H9 (cell line): Measurements from ENCODE around the gene PROKR1. TPM values are rescaled to one million over a fixed set of nuclear protein-coding genes. Genes with fewer than 3 reads are reported as not detected.

ENCODE experiments used
- DNase-seq: peaks from one replicate; pipeline ENCODE4 v3.0.0-alpha.2; 2017
- H2AFZ ChIP-seq: one replicate; pipeline ENCODE4 v1.6.1; 2013; ENCODE audit warnings: mild to moderate bottlenecking, low read length, control low read depth, moderate library complexity
- H2AK5ac ChIP-seq: 2 replicates; pipeline ENCODE4 v1.6.1; 2013; ENCODE audit warnings: low read length, control low read depth, mixed read lengths; ENCODE audit not compliant: insufficient read length
- H2BK120ac ChIP-seq: one replicate; pipeline ENCODE4 v1.6.1; 2013; ENCODE audit warnings: low read depth, mild to moderate bottlenecking, low read length, control low read depth, inconsistent platforms; ENCODE audit not compliant: poor library complexity, severe bottlenecking
- H2BK12ac ChIP-seq: 2 replicates; pipeline ENCODE4 v1.6.1; 2013; ENCODE audit warnings: low read length, control low read depth, mixed read lengths, low read depth; ENCODE audit not compliant: insufficient read length
- H2BK15ac ChIP-seq: 2 replicates; pipeline ENCODE4 v1.6.1; 2013; ENCODE audit warnings: low read depth, low read length, control low read depth
- H2BK20ac ChIP-seq: one replicate; pipeline ENCODE4 v1.6.1; 2013; ENCODE audit warnings: low read depth, mild to moderate bottlenecking, low read length, control low read depth, inconsistent platforms; ENCODE audit not compliant: poor library complexity, severe bottlenecking
- H2BK5ac ChIP-seq: 2 replicates; pipeline ENCODE4 v1.6.1; 2013; ENCODE audit warnings: low read length, control low read depth, mixed read lengths; ENCODE audit not compliant: insufficient read length
- H3K14ac ChIP-seq: 2 replicates; pipeline ENCODE4 v1.6.1; 2013; ENCODE audit warnings: low read length, control low read depth; ENCODE audit not compliant: insufficient read depth
- H3K18ac ChIP-seq: 2 replicates; pipeline ENCODE4 v1.6.1; 2013; ENCODE audit warnings: low read depth, mild to moderate bottlenecking, mixed read lengths, low read length, control low read depth; ENCODE audit not compliant: insufficient read length
- H3K23ac ChIP-seq: 2 replicates; pipeline ENCODE4 v1.6.1; 2013; ENCODE audit warnings: low read length, control low read depth, mixed read lengths, low read depth; ENCODE audit not compliant: insufficient read length
- H3K23me2 ChIP-seq: 2 replicates; pipeline ENCODE4 v1.6.1; 2013; ENCODE audit warnings: low read depth, mild to moderate bottlenecking, mixed read lengths, low read length, control low read depth; ENCODE audit not compliant: insufficient read length, poor library complexity, severe bottlenecking
- H3K27ac ChIP-seq: 2 replicates; pipeline ENCODE4 v1.5.1; 2013; ENCODE audit warnings: low read length, control low read depth, mixed read lengths, low read depth; ENCODE audit not compliant: insufficient read length
- H3K27me3 ChIP-seq: 2 replicates; pipeline ENCODE4 v1.6.1; 2013; ENCODE audit warnings: low read length, control low read depth, inconsistent platforms; ENCODE audit not compliant: insufficient read depth
- H3K4ac ChIP-seq: 2 replicates; pipeline ENCODE4 v1.6.1; 2013; ENCODE audit warnings: low read depth, mild to moderate bottlenecking, control low read depth, inconsistent platforms, low read length, moderate library complexity
- H3K4me1 ChIP-seq: 2 replicates; pipeline ENCODE4 v1.6.1; 2013; ENCODE audit warnings: low read length, control low read depth, inconsistent platforms; ENCODE audit not compliant: insufficient read depth
- H3K4me2 ChIP-seq: 2 replicates; pipeline ENCODE4 v1.6.1; 2013; ENCODE audit warnings: low read length, control low read depth, mixed read lengths; ENCODE audit not compliant: insufficient read length, insufficient read depth
- H3K56ac ChIP-seq: 2 replicates; pipeline ENCODE4 v1.6.1; 2013; ENCODE audit warnings: low read depth, mild to moderate bottlenecking, mixed read lengths, low read length, control low read depth; ENCODE audit not compliant: insufficient read length
- H3K79me1 ChIP-seq: 2 replicates; pipeline ENCODE4 v1.6.1; 2013; ENCODE audit warnings: low read depth, mild to moderate bottlenecking, moderate library complexity, low read length, control low read depth, inconsistent platforms; ENCODE audit not compliant: insufficient read depth, poor library complexity, severe bottlenecking
- H3K79me2 ChIP-seq: 2 replicates; pipeline ENCODE4 v1.6.1; 2013; ENCODE audit warnings: low read length, control low read depth, inconsistent platforms; ENCODE audit not compliant: insufficient read depth
- H3K9ac ChIP-seq: 2 replicates; pipeline ENCODE4 v1.6.1; 2013; ENCODE audit warnings: low read length, control low read depth, mixed read lengths; ENCODE audit not compliant: insufficient read length; ENCODE audit errors: extremely low read depth
- H3K9me3 ChIP-seq: one replicate; pipeline ENCODE4 v1.6.1; 2013; ENCODE audit warnings: low read depth, low read length, inconsistent platforms; ENCODE audit not compliant: control insufficient read depth
- H3T11ph ChIP-seq: one replicate; pipeline ENCODE4 v1.6.1; 2013; ENCODE audit warnings: mild to moderate bottlenecking, low read length, control low read depth, inconsistent platforms
- H4K20me1 ChIP-seq: one replicate; pipeline ENCODE4 v1.6.1; 2013; ENCODE audit not compliant: control insufficient read depth, insufficient read length, insufficient read depth
- H4K5ac ChIP-seq: 2 replicates; pipeline ENCODE4 v1.6.1; 2013; ENCODE audit warnings: low read depth, mild to moderate bottlenecking, mixed read lengths, low read length, control low read depth; ENCODE audit not compliant: insufficient read length
- H4K8ac ChIP-seq: replicated peaks from 2 replicates; pipeline ENCODE4 v1.6.1; 2013; ENCODE audit warnings: low read length, control low read depth, mixed read lengths, low read depth; ENCODE audit not compliant: insufficient read length
- H4K91ac ChIP-seq: 2 replicates; pipeline ENCODE4 v1.6.1; 2013; ENCODE audit warnings: low read depth, mild to moderate bottlenecking, moderate library complexity, mixed read lengths, low read length, control low read depth; ENCODE audit not compliant: insufficient read length
- H3K27ac Mint-ChIP-seq, 3 experiments: 2 replicates in 2 of 3; 3 replicates in 1 of 3; pipeline ENCODE4 v1.8.0; 2020 to 2021; ENCODE audit warnings: mixed read lengths in 3 of 3, mild to moderate bottlenecking in 1 of 3, moderate library complexity in 1 of 3
- H3K27me3 Mint-ChIP-seq: 2 replicates; pipeline ENCODE4 v1.8.0; 2021; ENCODE audit warnings: low read depth, mild to moderate bottlenecking, moderate library complexity, mixed read lengths
- H3K36me3 Mint-ChIP-seq, 3 experiments: 2 replicates in 2 of 3; 3 replicates in 1 of 3; pipeline ENCODE4 v1.8.0; 2020 to 2021; ENCODE audit warnings: low read depth in 3 of 3, mixed read lengths in 3 of 3; ENCODE audit not compliant: insufficient read depth in 1 of 3
- H3K4me1 Mint-ChIP-seq, 2 experiments: 2 replicates each; pipeline ENCODE4 v1.8.0; 2020; ENCODE audit warnings: mixed read lengths in 2 of 2
- H3K4me3 Mint-ChIP-seq, 2 experiments: 2 replicates in 1 of 2; 3 replicates in 1 of 2; pipeline ENCODE4 v1.8.0; 2020 to 2021; ENCODE audit warnings: mild to moderate bottlenecking in 2 of 2, mixed read lengths in 2 of 2, moderate library complexity in 1 of 2
- H3K9me3 Mint-ChIP-seq, 2 experiments: 2 replicates in 1 of 2; 3 replicates in 1 of 2; pipeline ENCODE4 v1.8.0; 2020; ENCODE audit warnings: mild to moderate bottlenecking in 2 of 2, mixed read lengths in 2 of 2, moderate library complexity in 1 of 2
- WGBS: extraction: QIAGEN DNeasy Blood & Tissue Kit; methylation state at CpG from one replicate; pipeline ENCODE4 v1.1.7; 2013; ENCODE audit warnings: missing lambda C conversion rate, low lambda C conversion rate, mixed read lengths; ENCODE audit not compliant: insufficient read length; ENCODE audit errors: extremely low coverage; 5-methylcytosine and 5-hydroxymethylcytosine counted together
- total RNA-seq: library from RNA; stranded (reverse); gene quantifications from 2 replicates; pipeline ENCODE4 v1.2.1, GENCODE V29; 2021
- TF ChIP-seq, protein P1 (sequence below): fragments of 200-600 bp; sonication (generic); conservative IDR thresholded peaks from 3 replicates; pipeline ENCODE4 v1.8.0; 2021; ENCODE audit warnings: antibody characterized with exemption, mild to moderate bottlenecking

PROKR1 gene
- total RNA-seq, 1 experiment from 2014 or later = 1.5 TPM

DNA sequence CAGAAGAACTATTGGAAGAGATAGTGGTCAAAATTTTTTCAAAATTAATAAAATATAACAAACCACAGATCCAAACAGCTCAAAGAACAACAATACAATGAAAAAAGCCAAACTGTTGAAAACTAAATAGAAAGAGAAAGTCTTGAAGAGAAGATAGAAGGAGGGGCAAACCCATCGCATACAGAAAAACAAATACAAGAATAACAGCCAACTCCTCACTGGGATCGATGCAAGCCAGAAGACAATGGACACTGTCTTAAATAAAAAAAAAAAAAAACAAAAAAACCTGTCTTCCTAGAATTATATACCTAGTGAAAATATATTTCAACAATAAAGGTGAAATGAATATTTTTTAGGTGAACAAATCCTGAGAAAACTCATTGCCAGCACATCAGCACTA is 57.2 kb downstream of the PROKR1 start:
- no CpG with 5 or more reads among the region's 2 CpGs for WGBS
- peaks cover 26 to 38% of the 10 kb centered on the region in 2 experiments for H3K9me3 Mint-ChIP-seq
- no peak overlapping the region for H3K56ac ChIP-seq
- no peak overlapping the region for H4K5ac ChIP-seq
- H3K4me1 ChIP-seq = no peaks in the 10 kb centered on the region; the same call in 1 of the 2 replicates
- peaks cover 5% of the 10 kb centered on the region for H3K9me3 ChIP-seq
- H3K23me2 ChIP-seq = no peaks in the 10 kb centered on the region
- H2AK5ac ChIP-seq = no peak overlapping the region
- H3K36me3 Mint-ChIP-seq = peaks cover 18 to 40% (median 32%) of the 10 kb centered on the region in 3 experiments
- H3K27me3 ChIP-seq = no peaks in the 10 kb centered on the region
- no peaks in the 10 kb centered on the region for H3K79me2 ChIP-seq
- H3K23ac ChIP-seq = no peak overlapping the region
- no peak overlapping the region for H3K18ac ChIP-seq
- no peak overlapping the region for H3K27ac Mint-ChIP-seq
- TF ChIP-seq, protein P1, sequence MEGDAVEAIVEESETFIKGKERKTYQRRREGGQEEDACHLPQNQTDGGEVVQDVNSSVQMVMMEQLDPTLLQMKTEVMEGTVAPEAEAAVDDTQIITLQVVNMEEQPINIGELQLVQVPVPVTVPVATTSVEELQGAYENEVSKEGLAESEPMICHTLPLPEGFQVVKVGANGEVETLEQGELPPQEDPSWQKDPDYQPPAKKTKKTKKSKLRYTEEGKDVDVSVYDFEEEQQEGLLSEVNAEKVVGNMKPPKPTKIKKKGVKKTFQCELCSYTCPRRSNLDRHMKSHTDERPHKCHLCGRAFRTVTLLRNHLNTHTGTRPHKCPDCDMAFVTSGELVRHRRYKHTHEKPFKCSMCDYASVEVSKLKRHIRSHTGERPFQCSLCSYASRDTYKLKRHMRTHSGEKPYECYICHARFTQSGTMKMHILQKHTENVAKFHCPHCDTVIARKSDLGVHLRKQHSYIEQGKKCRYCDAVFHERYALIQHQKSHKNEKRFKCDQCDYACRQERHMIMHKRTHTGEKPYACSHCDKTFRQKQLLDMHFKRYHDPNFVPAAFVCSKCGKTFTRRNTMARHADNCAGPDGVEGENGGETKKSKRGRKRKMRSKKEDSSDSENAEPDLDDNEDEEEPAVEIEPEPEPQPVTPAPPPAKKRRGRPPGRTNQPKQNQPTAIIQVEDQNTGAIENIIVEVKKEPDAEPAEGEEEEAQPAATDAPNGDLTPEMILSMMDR = no peak
- H2BK12ac ChIP-seq = no peak overlapping the region
- no peak overlapping the region for H3K4me3 Mint-ChIP-seq
- H4K91ac ChIP-seq = no peak overlapping the region
- H4K8ac ChIP-seq = no peak overlapping the region
- H2BK120ac ChIP-seq = no peak overlapping the region
- H3K4ac ChIP-seq = no peak overlapping the region
- H3K27ac ChIP-seq = no peak overlapping the region
- no peak overlapping the region for H3T11ph ChIP-seq
- H3K79me1 ChIP-seq = no peaks in the 10 kb centered on the region
- H3K9ac ChIP-seq = no peak overlapping the region
- H2BK5ac ChIP-seq = no peak overlapping the region
- no peak overlapping the region for H2BK15ac ChIP-seq
- H2AFZ ChIP-seq = no peak overlapping the region
- H3K14ac ChIP-seq = no peak overlapping the region
- H3K27me3 Mint-ChIP-seq = no peaks in the 10 kb centered on the region; the same call in 1 of the 2 replicates
- no peaks in the 10 kb centered on the region for H4K20me1 ChIP-seq
- peaks cover 18 to 19% of the 10 kb centered on the region in 2 experiments for H3K4me1 Mint-ChIP-seq
- no peak for DNase-seq
- no peak overlapping the region for H2BK20ac ChIP-seq
- no peak overlapping the region for H3K4me2 ChIP-seq
